Activated naive CD8-positive, alpha-beta T cell treated with anti-CD3 and anti-CD28 coated beads for 36 hours (primary cell): ENCODE measurements around the gene MYOD1. TPM values are rescaled to one million over a fixed set of nuclear protein-coding genes. Genes with fewer than 3 reads are reported as not detected.

ENCODE experiments used
- DNase-seq: peaks from one replicate; pipeline ENCODE4 v3.0.0; 2021
- H3K27ac Mint-ChIP-seq: one replicate; pipeline ENCODE4 v1.8.0; 2022; ENCODE audit warnings: mild to moderate bottlenecking, moderate library complexity, mixed read lengths
- H3K27me3 Mint-ChIP-seq: one replicate; pipeline ENCODE4 v1.8.0; 2022; ENCODE audit warnings: mild to moderate bottlenecking, mixed read lengths
- H3K36me3 Mint-ChIP-seq: one replicate; pipeline ENCODE4 v1.8.0; 2021; ENCODE audit warnings: mild to moderate bottlenecking, mixed read lengths
- H3K4me1 Mint-ChIP-seq: one replicate; pipeline ENCODE4 v1.8.0; 2021; ENCODE audit warnings: mixed read lengths
- H3K4me3 Mint-ChIP-seq: one replicate; pipeline ENCODE4 v1.8.0; 2022; ENCODE audit warnings: mild to moderate bottlenecking, moderate library complexity, mixed read lengths
- H3K9me3 Mint-ChIP-seq: one replicate; pipeline ENCODE4 v1.8.0; 2022; ENCODE audit warnings: mixed read lengths
- total RNA-seq, 2 experiments: library from RNA; stranded (reverse); gene quantifications; one replicate each; pipeline ENCODE4 v1.2.3, GENCODE V29; 2021

MYOD1 gene
- total RNA-seq, 2 experiments from 2014 or later, result not detected

GRCh38 chr11:17747131-17747955 is 28.0 kb downstream of the MYOD1 start:
- no peak for DNase-seq
- Mint-ChIP-seq H3K27me3 (peaks cover 10% of the 10 kb centered on the region), H3K4me1 (no peaks in the 10 kb centered on the region), H3K4me3 (no peak overlapping the region), H3K36me3 (no peaks in the 10 kb centered on the region), H3K27ac (no peak overlapping the region), H3K9me3 (no peaks in the 10 kb centered on the region)

- no peak for DNase-seq
- Mint-ChIP-seq H3K9me3 (no peaks in the 10 kb centered on the region), H3K4me3 (no peak overlapping the region)
These were observed 28.7 kb downstream of the MYOD1 start for GRCh38 chr11:17748044-17748443.

GRCh38 chr11:17748761-17749721 is 29.7 kb downstream of the MYOD1 start:
- Mint-ChIP-seq H3K36me3 (no peaks in the 10 kb centered on the region), H3K4me3 (no peak overlapping the region), H3K4me1 (no peaks in the 10 kb centered on the region), H3K9me3 (no peaks in the 10 kb centered on the region), H3K27me3 (peaks cover 10% of the 10 kb centered on the region), H3K27ac (no peak overlapping the region)
- DNase-seq, result no peak

More at GRCh38 chr11:17748044-17748443, 28.7 kb downstream of the MYOD1 start:
- no peaks in the 10 kb centered on the region for H3K4me1 Mint-ChIP-seq
- H3K36me3 Mint-ChIP-seq, result no peaks in the 10 kb centered on the region
- H3K27ac Mint-ChIP-seq, result no peak overlapping the region
- peaks cover 10% of the 10 kb centered on the region for H3K27me3 Mint-ChIP-seq

- no peaks in the 10 kb centered on the region for H3K36me3 Mint-ChIP-seq
- no peak for DNase-seq
- H3K27ac Mint-ChIP-seq, result no peak overlapping the region
These were observed 30.8 kb downstream of the MYOD1 start for GRCh38 chr11:17750013-17750800.

GRCh38 chr11:17750801-17751165 is 31.4 kb downstream of the MYOD1 start:
- Mint-ChIP-seq H3K36me3 (no peaks in the 10 kb centered on the region), H3K27me3 (peaks cover 10% of the 10 kb centered on the region), H3K4me3 (no peak overlapping the region), H3K9me3 (no peaks in the 10 kb centered on the region), H3K27ac (no peak overlapping the region), H3K4me1 (no peaks in the 10 kb centered on the region)
- no peak for DNase-seq

More at GRCh38 chr11:17750013-17750800, 30.8 kb downstream of the MYOD1 start:
- peaks cover 10% of the 10 kb centered on the region for H3K27me3 Mint-ChIP-seq
- H3K9me3 Mint-ChIP-seq, result no peaks in the 10 kb centered on the region
- no peak overlapping the region for H3K4me3 Mint-ChIP-seq
- no peaks in the 10 kb centered on the region for H3K4me1 Mint-ChIP-seq

- Mint-ChIP-seq H3K4me3 (no peak overlapping the region), H3K4me1 (no peaks in the 10 kb centered on the region), H3K9me3 (no peaks in the 10 kb centered on the region), H3K27me3 (peaks cover 7% of the 10 kb centered on the region), H3K36me3 (no peaks in the 10 kb centered on the region), H3K27ac (no peak overlapping the region)
- DNase-seq, result no peak
These were observed 32.2 kb downstream of the MYOD1 start for GRCh38 chr11:17751558-17751957.

- Mint-ChIP-seq H3K27ac (no peak overlapping the region), H3K9me3 (no peaks in the 10 kb centered on the region), H3K4me1 (no peaks in the 10 kb centered on the region), H3K4me3 (no peak overlapping the region), H3K36me3 (no peaks in the 10 kb centered on the region), H3K27me3 (peaks cover 7% of the 10 kb centered on the region)
- DNase-seq, result no peak
These were observed 32.8 kb downstream of the MYOD1 start for GRCh38 chr11:17752144-17752543.

GRCh38 chr11:17753153-17753552 is 33.8 kb downstream of the MYOD1 start:
- DNase-seq, result no peak
- Mint-ChIP-seq H3K9me3 (no peaks in the 10 kb centered on the region), H3K4me1 (no peaks in the 10 kb centered on the region), H3K27ac (no peak overlapping the region), H3K27me3 (peaks cover 7% of the 10 kb centered on the region), H3K4me3 (no peak overlapping the region), H3K36me3 (no peaks in the 10 kb centered on the region)

GRCh38 chr11:17753641-17754040 is 34.3 kb downstream of the MYOD1 start:
- Mint-ChIP-seq H3K27me3 (peaks cover 7% of the 10 kb centered on the region), H3K4me3 (no peak overlapping the region), H3K9me3 (no peaks in the 10 kb centered on the region), H3K4me1 (no peaks in the 10 kb centered on the region), H3K27ac (no peak overlapping the region), H3K36me3 (no peaks in the 10 kb centered on the region)
- no peak for DNase-seq

- H3K27ac Mint-ChIP-seq, result no peak overlapping the region
- no peak overlapping the region for H3K4me3 Mint-ChIP-seq
- no peaks in the 10 kb centered on the region for H3K9me3 Mint-ChIP-seq
- H3K4me1 Mint-ChIP-seq, result no peaks in the 10 kb centered on the region
- peaks cover 3% of the 10 kb centered on the region for H3K27me3 Mint-ChIP-seq
- no peaks in the 10 kb centered on the region for H3K36me3 Mint-ChIP-seq
- no peak for DNase-seq
These were observed 36.5 kb downstream of the MYOD1 start for GRCh38 chr11:17755891-17756290.

- H3K9me3 Mint-ChIP-seq, result no peaks in the 10 kb centered on the region
- no peaks in the 10 kb centered on the region for H3K36me3 Mint-ChIP-seq
- no peak overlapping the region for H3K27ac Mint-ChIP-seq
- DNase-seq, result peak; percentile 31
- no peaks in the 10 kb centered on the region for H3K27me3 Mint-ChIP-seq
- H3K4me1 Mint-ChIP-seq, result no peaks in the 10 kb centered on the region
- H3K4me3 Mint-ChIP-seq, result no peak overlapping the region
These were observed 41.0 kb downstream of the MYOD1 start for GRCh38 chr11:17760102-17761029.

- DNase-seq, result no peak
- Mint-ChIP-seq H3K27me3 (no peaks in the 10 kb centered on the region), H3K9me3 (no peaks in the 10 kb centered on the region), H3K36me3 (no peaks in the 10 kb centered on the region), H3K27ac (no peak overlapping the region), H3K4me3 (no peak overlapping the region), H3K4me1 (no peaks in the 10 kb centered on the region)
These were observed 43.1 kb downstream of the MYOD1 start for GRCh38 chr11:17762309-17762974.

GRCh38 chr11:17763244-17763643 is 43.9 kb downstream of the MYOD1 start:
- Mint-ChIP-seq H3K9me3 (no peaks in the 10 kb centered on the region), H3K27ac (no peak overlapping the region), H3K4me3 (no peak overlapping the region), H3K27me3 (no peaks in the 10 kb centered on the region), H3K36me3 (no peaks in the 10 kb centered on the region), H3K4me1 (no peaks in the 10 kb centered on the region)
- DNase-seq, result no peak
